HEK293 (cell line): Measurements from ENCODE around the gene MTMR12.
A peak's percentile ranks its signal among the peaks of the same experiment; 100 is the strongest.
"Not testable (repeated sequence)": the region's sequence is repeated elsewhere in the genome, so short reads cannot be mapped to it uniquely, and the experiment has no call there.

Source experiments
- CTCF ChIA-PET: fragments of 350-600 bp; formaldehyde crosslinking; extraction: SDS; loops from one replicate; lab custom pipeline; 2021; ENCODE audit warnings: antibody characterized with exemption; lab: Yijun Ruan, JAX
- POLR2A ChIA-PET: fragments of 300-600 bp; formaldehyde crosslinking; extraction: SDS; loops from one replicate; lab custom pipeline; 2020; ENCODE audit warnings: antibody characterized with exemption, inconsistent platforms; lab: Yijun Ruan, JAX
- H3K27ac ChIP-seq: fragments of 200-500 bp; sonication (Bioruptor generic); 2 replicates; pipeline ENCODE4 v1.5.1; 2014; ENCODE audit warnings: low read depth, low read length, control low read depth, inconsistent platforms; ENCODE audit errors: extremely low read depth
- H3K36me3 ChIP-seq, 2 experiments: fragments of 200-500 bp in 1 of 2; sonication (Bioruptor generic) in 1 of 2; 1 replicate in 1 of 2; 2 replicates in 1 of 2; pipeline ENCODE4 v1.5.1; 2014 to 2017; ENCODE audit warnings: inconsistent platforms in 2 of 2, low read length in 2 of 2; ENCODE audit not compliant: control insufficient read depth in 2 of 2, insufficient read depth in 1 of 2
- H3K4me1 ChIP-seq: fragments of 200-500 bp; sonication (Bioruptor generic); 2 replicates; pipeline ENCODE4 v1.5.1; 2014; ENCODE audit warnings: mild to moderate bottlenecking, low read length, inconsistent platforms; ENCODE audit not compliant: control insufficient read depth, insufficient read depth
- H3K4me3 ChIP-seq: 2 replicates; pipeline ENCODE4 v1.5.1; 2011; ENCODE audit warnings: low read depth, mild to moderate bottlenecking, control low read depth, low read length, moderate library complexity
- H3K9me3 ChIP-seq: fragments of 200-500 bp; sonication (Bioruptor generic); 2 replicates; pipeline ENCODE4 v1.5.1; 2014; ENCODE audit warnings: low read depth, low read length, inconsistent platforms; ENCODE audit not compliant: control insufficient read depth, insufficient read depth
- SALL2 ChIP-seq: fragments of 450-650 bp; formaldehyde crosslinking; IDR thresholded peaks from 2 replicates; pipeline ENCODE4 v1.5.0; 2017; ENCODE audit warnings: missing biosample characterization, mild to moderate bottlenecking, missing genetic modification characterization, borderline replicate concordance
- ZFP41 ChIP-seq: fragments of 450-650 bp; formaldehyde crosslinking; IDR thresholded peaks from 2 replicates; pipeline ENCODE4 v1.5.1; 2016; ENCODE audit warnings: missing biosample characterization, missing genetic modification characterization, borderline replicate concordance
- ZNF146 ChIP-seq: fragments of 450-650 bp; formaldehyde crosslinking; IDR thresholded peaks from 2 replicates; pipeline ENCODE4 v1.5.1; 2016; ENCODE audit warnings: missing biosample characterization, missing genetic modification characterization
- ZNF157 ChIP-seq: fragments of 450-650 bp; formaldehyde crosslinking; IDR thresholded peaks from 2 replicates; pipeline ENCODE4 v1.5.1; 2016; ENCODE audit warnings: missing biosample characterization, missing genetic modification characterization
- ZNF24 ChIP-seq: fragments of 450-650 bp; formaldehyde crosslinking; IDR thresholded peaks from 2 replicates; pipeline ENCODE4 v1.5.1; 2016; ENCODE audit warnings: missing biosample characterization, missing genetic modification characterization
- ZNF266 ChIP-seq: fragments of 450-650 bp; formaldehyde crosslinking; IDR thresholded peaks from 2 replicates; pipeline ENCODE4 v1.5.1; 2016; ENCODE audit warnings: missing biosample characterization, missing genetic modification characterization, low read depth
- ZNF398 ChIP-seq: fragments of 450-650 bp; formaldehyde crosslinking; IDR thresholded peaks from 2 replicates; pipeline ENCODE4 v1.5.1; 2017; ENCODE audit warnings: missing biosample characterization, missing genetic modification characterization
- ZNF423 ChIP-seq: fragments of 450-650 bp; formaldehyde crosslinking; IDR thresholded peaks from 2 replicates; pipeline ENCODE4 v1.5.1; 2016; ENCODE audit warnings: missing biosample characterization, missing genetic modification characterization
- ZNF580 ChIP-seq: fragments of 450-650 bp; formaldehyde crosslinking; IDR thresholded peaks from 2 replicates; pipeline ENCODE4 v1.5.1; 2016; ENCODE audit warnings: missing biosample characterization, missing genetic modification characterization
- ZNF610 ChIP-seq: fragments of 450-650 bp; formaldehyde crosslinking; IDR thresholded peaks from 2 replicates; pipeline ENCODE4 v1.5.1; 2016; ENCODE audit warnings: missing biosample characterization, missing genetic modification characterization, borderline replicate concordance
- ZNF654 ChIP-seq: fragments of 450-650 bp; formaldehyde crosslinking; IDR thresholded peaks from 2 replicates; pipeline ENCODE4 v1.5.1; 2016; ENCODE audit warnings: low read depth, missing biosample characterization, missing genetic modification characterization
- ZNF830 ChIP-seq: fragments of 450-650 bp; IDR thresholded peaks from 2 replicates; pipeline ENCODE4 v1.5.0; 2018; ENCODE audit warnings: missing biosample characterization, missing genetic modification characterization, low read depth, mild to moderate bottlenecking, moderate library complexity
- ZXDB ChIP-seq: fragments of 450-650 bp; formaldehyde crosslinking; IDR thresholded peaks from 2 replicates; pipeline ENCODE4 v1.5.1; 2016; ENCODE audit warnings: missing biosample characterization, missing genetic modification characterization
- TF ChIP-seq, protein P1 (sequence below): fragments of 450-650 bp; formaldehyde crosslinking; IDR thresholded peaks from 2 replicates; pipeline ENCODE4 v1.5.1; 2016; ENCODE audit warnings: missing biosample characterization, missing genetic modification characterization

The MTMR12 gene

GRCh38 chr5:32290922-32291321 lies 21.8 kb downstream of the MTMR12 start:
- CTCF ChIA-PET, result no interaction called here

GRCh38 chr5:32290501-32290900 lies 22.2 kb downstream of the MTMR12 start:
- CTCF ChIA-PET, result interaction anchor here (0.6 kb wide), 1 partner anchor 97 kb away, joined by 4 read pairs; no protein-coding TSS in a partner anchor
- H3K4me1 ChIP-seq, POLR2A ChIA-PET, H3K27ac ChIP-seq, H3K9me3 ChIP-seq, H3K4me3 ChIP-seq: not testable (repeated sequence)
- peaks cover 3 to 27% of the 10 kb centered on the region in 2 experiments; a peak in 2 of 3 replicates for H3K36me3 ChIP-seq

More at GRCh38 chr5:32290922-32291321, 21.8 kb downstream of the MTMR12 start:
- Histone ChIP-seq H3K36me3 (peaks cover 6 to 27% of the 10 kb centered on the region in 2 experiments; a peak in 2 of 3 replicates), H3K27ac (no peak overlapping the region), H3K4me1 (no peaks in the 10 kb centered on the region), H3K9me3 (no peaks in the 10 kb centered on the region), H3K4me3 (no peak overlapping the region)
- TF ChIP-seq ZNF580 (tag by site-specific recombination) (no peak), ZNF146 (no peak), ZNF398 (tag by site-specific recombination) (no peak), ZNF423 (tag by site-specific recombination) (no peak), ZFP41 (tag by site-specific recombination) (no peak)
- POLR2A ChIA-PET, result no interaction called here

GRCh38 chr5:32289986-32290385 lies 22.8 kb downstream of the MTMR12 start:
- not testable (repeated sequence) for H3K9me3 ChIP-seq
- peak; percentile 92 for TF ChIP-seq ZNF157
- TF ChIP-seq, all 188 proteins: peak for 1; not testable (repeated sequence) for 187
- H3K36me3 ChIP-seq, result peaks cover 3 to 22% of the 10 kb centered on the region in 2 experiments; a peak in 2 of 3 replicates
- H3K4me1 ChIP-seq, POLR2A ChIA-PET, H3K4me3 ChIP-seq, H3K27ac ChIP-seq: not testable (repeated sequence)
- CTCF ChIA-PET, result interaction anchor here (0.6 kb wide), 1 partner anchor 96 kb away, joined by 4 read pairs; no protein-coding TSS in a partner anchor

DNA sequence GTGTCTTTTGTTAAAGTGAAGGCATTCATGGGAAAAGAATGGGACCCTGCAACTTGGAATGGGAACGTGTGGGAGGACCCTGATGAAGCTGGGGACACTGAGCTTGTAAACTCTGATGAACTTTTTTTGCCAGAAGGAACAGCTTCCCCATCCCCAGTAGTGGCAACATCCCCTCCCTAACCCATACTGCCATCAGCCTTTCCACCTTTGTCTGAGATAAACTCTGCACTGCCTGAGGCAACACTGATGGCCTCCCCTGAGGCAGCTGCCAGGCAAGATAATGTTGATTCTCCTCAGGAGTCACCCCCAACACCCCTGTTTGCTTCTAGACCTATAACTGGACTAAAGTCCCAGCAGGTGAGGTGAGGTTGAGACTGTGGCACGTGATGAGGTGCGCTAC lies 24.6 kb downstream of the MTMR12 start:
- H3K27ac ChIP-seq, H3K4me3 ChIP-seq, H3K36me3 ChIP-seq, H3K4me1 ChIP-seq, H3K9me3 ChIP-seq, POLR2A ChIA-PET: not testable (repeated sequence)
- CTCF ChIA-PET, result interaction anchor here (0.6 to 0.7 kb wide), 3 partner anchors 41 to 458 kb away, joined by 3 to 4 read pairs (median 3); no protein-coding TSS in a partner anchor

- CTCF ChIA-PET, result interaction anchor here (0.6 to 0.7 kb wide), 3 partner anchors 41 to 458 kb away, joined by 3 to 4 read pairs (median 3); no protein-coding TSS in a partner anchor
- H3K27ac ChIP-seq, H3K9me3 ChIP-seq, H3K4me3 ChIP-seq, H3K4me1 ChIP-seq, POLR2A ChIA-PET, H3K36me3 ChIP-seq: not testable (repeated sequence)
These were observed 25.2 kb downstream of the MTMR12 start for GRCh38 chr5:32287525-32287924.

DNA sequence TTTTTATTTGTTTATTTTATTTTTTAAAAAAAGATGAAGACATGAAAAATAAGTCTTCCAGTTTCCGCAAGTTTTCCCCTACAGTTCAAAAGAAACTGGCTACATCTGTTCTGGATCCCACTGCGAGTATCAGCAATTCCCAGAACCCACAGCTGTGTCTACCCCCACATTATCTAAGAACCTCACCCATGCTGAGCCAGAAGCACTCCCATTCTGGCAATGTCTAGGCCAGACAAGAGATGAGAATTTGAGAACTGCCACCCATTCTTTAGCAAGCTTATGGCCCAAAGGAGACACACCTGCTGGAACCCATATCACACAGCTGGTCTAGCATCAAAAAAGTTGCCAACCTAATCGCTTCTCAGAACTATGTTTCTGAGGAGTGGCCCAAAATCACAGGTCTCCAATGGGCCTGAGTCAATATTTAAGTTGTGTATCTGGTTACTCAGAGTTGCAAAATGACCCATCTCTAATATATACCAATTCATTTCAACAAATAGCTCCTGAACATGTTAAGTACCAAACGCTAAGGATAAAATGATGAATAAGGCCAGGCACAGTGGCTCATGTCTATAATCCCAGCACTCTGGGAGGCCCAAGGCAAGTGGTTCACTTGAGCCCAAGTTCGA lies 27.1 kb downstream of the MTMR12 start:
- no peak overlapping the region for H3K27ac ChIP-seq
- no peaks in the 10 kb centered on the region for H3K9me3 ChIP-seq
- ChIA-PET POLR2A (interaction anchor here (0.8 kb wide), 1 partner anchor 9 kb away, joined by 3 read pairs; no protein-coding TSS in a partner anchor), CTCF (no interaction called here)
- H3K4me1 ChIP-seq, result no peaks in the 10 kb centered on the region; the same call in 1 of the 2 replicates
- no peak overlapping the region for H3K4me3 ChIP-seq
- H3K36me3 ChIP-seq, result peaks cover 0 to 3% of the 10 kb centered on the region in 2 experiments; a peak in 1 of 3 replicates
- TF ChIP-seq ZNF830 (tag by site-specific recombination), result no peak
- no peak for TF ChIP-seq SALL2 (tag by site-specific recombination)
- no peak for TF ChIP-seq ZXDB
- no peak for TF ChIP-seq ZNF654 (tag by site-specific recombination)
- no peak for TF ChIP-seq ZNF24 (tag by site-specific recombination)
- no peak for TF ChIP-seq ZNF580 (tag by site-specific recombination)
- TF ChIP-seq, protein P1, sequence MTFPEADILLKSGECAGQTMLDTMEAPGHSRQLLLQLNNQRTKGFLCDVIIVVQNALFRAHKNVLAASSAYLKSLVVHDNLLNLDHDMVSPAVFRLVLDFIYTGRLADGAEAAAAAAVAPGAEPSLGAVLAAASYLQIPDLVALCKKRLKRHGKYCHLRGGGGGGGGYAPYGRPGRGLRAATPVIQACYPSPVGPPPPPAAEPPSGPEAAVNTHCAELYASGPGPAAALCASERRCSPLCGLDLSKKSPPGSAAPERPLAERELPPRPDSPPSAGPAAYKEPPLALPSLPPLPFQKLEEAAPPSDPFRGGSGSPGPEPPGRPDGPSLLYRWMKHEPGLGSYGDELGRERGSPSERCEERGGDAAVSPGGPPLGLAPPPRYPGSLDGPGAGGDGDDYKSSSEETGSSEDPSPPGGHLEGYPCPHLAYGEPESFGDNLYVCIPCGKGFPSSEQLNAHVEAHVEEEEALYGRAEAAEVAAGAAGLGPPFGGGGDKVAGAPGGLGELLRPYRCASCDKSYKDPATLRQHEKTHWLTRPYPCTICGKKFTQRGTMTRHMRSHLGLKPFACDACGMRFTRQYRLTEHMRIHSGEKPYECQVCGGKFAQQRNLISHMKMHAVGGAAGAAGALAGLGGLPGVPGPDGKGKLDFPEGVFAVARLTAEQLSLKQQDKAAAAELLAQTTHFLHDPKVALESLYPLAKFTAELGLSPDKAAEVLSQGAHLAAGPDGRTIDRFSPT (tag by site-specific recombination), result no peak
- no peak for TF ChIP-seq ZNF610 (tag by site-specific recombination)
- TF ChIP-seq ZNF266 (tag by site-specific recombination), result no peak
